Activated CD4-positive, alpha-beta T cell treated with anti-CD3 and anti-CD28 coated beads for 24 hours (primary cell): ENCODE measurements around the gene ERN1.
"Not testable (repeated sequence)": the region's sequence is repeated elsewhere in the genome, so short reads cannot be mapped to it uniquely, and the experiment has no call there.

Experiments
- DNase-seq, 2 donors: peaks; one replicate each; pipeline ENCODE4 v3.0.0-alpha.2; 2020; ENCODE audit warnings: low read depth in 2 of 2

ERN1 gene

GRCh38 chr17:64135000-64135399 is 5.1 kb upstream of the ERN1 start:
- DNase-seq = no peak

GRCh38 chr17:64134216-64134970 is 4.4 kb upstream of the ERN1 start:
- DNase-seq = no peak

GRCh38 chr17:64133546-64134215 is 3.7 kb upstream of the ERN1 start:
- no peak for DNase-seq

- DNase-seq = no peak
Observed at GRCh38 chr17:64131606-64132270, 1.8 kb upstream of the ERN1 start.

DNA sequence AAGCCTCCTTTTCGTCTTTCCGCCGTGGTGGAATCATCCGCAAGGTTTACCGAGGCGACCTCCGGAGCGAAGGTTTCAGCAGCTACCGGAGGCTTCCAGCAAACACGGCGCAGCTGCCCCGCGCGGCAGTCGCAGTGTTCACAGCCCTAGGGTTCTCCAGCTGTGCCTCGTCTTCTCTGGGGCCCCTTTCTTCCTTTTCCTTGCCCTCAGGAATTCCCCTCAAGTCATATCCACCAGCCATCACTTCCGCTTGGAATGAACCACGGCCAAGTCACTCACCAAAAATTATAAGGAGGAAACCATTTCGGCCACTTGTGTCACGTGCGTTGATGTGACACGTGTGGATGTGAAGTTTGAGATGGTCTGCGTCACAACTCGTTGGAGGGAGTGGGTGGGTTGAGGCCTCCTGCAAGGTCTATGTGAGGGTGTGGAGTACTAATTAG is 636 bp upstream of the ERN1 start:
- no peak for DNase-seq

DNA sequence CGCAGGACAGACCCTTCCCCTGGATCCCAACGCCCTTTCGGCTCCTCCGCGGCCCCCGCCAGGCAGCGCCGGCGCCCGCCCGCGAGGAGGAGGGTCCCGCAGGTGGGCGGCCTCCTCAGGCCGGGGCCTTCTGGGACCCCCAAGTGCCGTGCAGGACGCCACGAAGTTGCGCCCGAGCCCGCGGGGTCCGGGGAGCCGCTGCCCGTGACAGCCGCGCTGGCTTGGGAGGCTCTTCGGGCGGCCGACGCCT is 504 bp downstream of the ERN1 start:
- DNase-seq = no peak

DNA sequence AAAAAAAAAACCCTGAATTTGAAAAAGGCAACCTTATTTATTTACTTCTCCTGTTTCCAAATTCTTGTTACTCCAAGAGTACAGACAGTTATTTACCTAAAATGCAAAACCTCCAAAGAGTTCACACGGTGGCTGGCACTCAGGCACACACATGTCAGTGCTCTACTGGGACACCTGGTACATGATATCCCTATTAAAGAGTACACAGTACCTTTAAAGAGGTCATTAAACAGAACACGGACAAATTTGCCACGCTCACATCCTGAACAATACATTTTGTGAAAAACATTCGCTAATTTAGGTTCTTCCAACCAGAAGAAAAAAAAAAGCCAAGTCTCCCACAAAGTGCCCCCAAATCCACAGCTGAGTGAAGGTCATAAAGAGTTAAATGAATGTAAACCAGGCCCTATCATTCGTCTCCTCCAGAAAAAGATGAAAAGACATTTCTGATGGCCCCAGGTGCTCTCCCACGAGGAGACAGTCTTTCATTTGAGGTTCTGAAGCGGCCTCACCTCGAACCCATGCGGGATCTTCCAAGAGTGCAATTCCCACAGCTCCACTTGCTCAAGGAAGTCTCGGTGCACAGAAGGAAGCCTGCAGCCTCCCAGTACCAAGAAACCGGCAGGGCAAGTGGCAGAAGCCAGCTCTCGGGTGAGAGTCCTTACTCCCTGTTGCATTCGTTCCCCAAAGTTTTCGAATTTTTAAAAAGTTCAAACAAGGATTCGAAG is 993 bp downstream of the ERN1 start:
- no peak for DNase-seq

GRCh38 chr17:64126918-64127317 is 3.0 kb downstream of the ERN1 start:
- no peak for DNase-seq

- DNase-seq = no peak
Observed at GRCh38 chr17:64125937-64126336, 4.0 kb downstream of the ERN1 start.

GRCh38 chr17:64124609-64125008 is 5.3 kb downstream of the ERN1 start:
- DNase-seq = no peak

GRCh38 chr17:64123114-64123513 is 6.8 kb downstream of the ERN1 start:
- DNase-seq = no peak

DNA sequence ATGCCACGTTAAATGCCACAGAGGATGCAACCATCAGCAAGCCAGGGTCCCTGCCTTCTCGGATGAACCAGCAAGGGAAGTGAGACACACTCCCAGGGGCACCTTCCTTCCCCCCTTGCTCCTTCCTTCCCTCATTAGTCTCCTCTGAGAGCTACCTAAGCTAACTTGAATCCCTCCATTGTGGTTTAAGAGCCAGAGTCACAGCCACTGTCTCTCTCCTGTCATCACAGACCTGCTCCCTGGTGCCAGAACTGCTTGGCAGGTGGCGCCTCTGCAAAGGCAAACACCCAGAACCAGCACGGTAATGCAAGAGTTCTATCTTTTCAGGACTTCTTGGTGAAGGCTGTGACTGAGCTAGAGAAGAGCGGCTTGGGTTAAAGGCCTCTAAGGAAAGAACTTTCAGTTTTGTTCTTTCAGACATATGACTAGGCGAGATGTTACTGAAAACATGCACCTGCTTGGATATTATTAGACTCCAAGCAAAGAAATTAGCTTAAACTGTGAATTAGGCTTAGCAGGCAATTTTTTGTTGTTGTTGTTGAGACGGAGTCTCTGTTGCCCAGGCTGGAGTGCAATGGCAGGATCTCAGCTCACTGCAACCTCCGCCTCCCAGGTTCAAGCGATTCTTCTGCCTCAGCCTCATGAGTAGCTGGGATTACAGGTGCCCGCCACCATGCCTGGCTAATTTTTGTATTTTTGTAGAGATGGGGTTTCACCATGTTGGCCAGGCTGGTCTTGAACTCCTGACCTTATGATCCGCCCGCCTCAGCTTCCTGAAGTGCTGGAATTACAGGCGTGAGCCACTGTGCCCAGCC is 8.8 kb downstream of the ERN1 start:
- not testable (repeated sequence) for DNase-seq

DNA sequence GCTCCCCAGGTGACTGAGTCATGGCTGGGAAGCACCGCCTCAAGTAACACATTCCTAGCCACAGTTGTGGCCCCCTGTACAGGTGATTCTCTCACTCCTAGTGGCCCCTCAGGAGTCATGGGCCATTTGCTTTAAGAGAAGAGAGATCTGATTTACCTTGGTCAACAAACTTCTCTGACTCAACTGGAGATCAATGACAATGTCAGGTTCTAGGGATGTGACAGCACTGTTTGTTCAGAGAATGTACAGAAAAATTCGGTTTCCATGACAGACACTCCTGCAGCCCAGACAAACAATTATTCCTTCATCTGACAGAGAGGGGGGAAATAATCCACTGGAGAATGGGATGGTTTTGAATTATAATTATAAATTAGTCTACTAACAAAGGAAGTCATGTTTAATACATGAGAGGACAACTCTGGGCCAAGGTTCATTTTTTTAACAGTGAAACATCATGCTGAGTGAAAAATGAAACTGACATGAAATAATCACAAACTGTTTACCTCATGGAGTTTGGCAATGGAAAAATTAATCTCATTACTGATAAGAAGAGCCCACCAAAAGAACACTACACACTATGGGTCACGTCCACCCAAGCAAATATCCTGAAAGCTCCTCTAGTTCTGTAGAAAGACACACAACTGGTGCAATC is 9.7 kb downstream of the ERN1 start:
- DNase-seq = no peak

- no peak for DNase-seq
Observed at GRCh38 chr17:64117981-64118979, 11.7 kb downstream of the ERN1 start.

DNA sequence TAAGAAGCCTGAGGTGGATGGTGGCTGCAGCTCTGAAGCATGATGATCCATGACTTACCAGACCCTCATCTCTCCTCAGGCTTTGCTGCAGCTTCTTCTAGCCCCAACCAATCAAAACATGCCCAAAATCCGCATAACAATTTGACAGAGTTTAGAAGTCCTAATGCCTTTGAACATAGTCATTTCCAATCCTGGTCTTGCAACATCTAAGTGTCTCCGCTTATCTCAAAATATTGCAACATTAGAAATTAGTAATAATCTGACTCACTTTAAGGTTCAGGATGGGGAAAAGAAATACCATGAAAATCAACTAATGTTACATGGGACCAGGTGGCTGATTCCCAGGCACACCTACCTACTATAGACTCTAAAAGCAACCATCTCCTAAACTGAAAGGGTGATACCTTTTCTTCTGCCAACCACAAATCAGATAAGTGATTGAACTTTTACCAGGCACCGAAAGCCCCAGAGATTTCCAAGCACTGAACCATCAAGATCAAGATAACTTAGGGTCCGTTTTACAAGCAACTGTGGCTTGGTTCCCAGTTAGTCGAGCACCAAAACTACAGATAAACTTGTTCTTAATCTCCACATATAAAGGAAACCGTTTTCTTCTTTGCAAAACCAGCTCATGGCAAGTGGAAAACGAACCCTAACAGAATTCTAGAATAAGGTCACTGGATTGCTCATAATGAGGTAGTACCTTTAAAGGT is 14.0 kb downstream of the ERN1 start:
- DNase-seq = no peak

DNA sequence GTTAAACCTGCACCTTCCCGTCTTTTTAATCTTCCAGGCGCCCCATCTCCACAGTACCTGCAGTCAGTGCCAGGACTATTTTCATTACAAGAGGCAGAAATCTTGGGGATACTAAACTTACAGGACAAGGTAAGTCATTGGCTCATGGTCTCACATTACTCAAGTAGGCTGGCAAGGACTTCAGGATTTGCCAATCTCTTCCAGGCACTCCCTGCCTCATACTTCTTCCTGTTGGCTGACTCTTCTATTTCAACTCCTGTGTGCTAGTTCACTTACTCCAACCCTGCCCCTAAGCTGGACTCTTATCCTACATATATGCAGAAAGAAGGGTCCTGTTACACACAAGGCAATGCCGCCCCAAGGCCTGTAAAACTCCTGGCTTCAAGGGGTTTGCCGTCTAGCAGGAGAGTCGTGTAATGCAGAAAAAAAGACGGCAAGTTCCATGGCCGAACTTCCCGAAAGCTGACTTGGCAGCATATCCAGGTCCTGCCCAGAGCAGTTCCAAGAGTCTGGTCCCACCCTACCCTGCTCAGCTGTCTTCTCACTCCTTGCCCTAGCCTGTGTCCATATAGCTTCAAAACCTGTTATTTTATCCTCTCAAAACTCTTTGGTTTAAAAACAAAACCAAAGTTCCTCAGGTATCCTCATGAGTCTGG is 14.8 kb downstream of the ERN1 start:
- DNase-seq = no peak

DNA sequence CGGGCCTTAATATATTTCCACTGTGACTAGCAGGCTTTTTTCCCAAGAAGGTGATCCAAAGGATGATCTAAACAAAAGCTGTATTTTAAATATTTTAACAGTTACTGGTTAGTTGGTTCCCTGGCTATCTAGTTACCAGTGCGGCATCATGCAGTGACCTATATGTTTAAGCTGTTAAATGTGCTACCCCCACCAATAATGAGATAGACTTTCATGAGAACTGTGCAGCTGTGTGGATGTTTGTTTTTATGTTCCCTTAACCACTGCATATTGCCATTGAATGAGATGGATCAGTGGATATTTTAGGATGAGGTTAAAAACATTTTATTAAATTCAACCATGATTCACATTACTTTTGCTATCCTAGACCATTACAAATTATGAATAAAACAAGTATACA is 16.9 kb downstream of the ERN1 start:
- no peak for DNase-seq

DNA sequence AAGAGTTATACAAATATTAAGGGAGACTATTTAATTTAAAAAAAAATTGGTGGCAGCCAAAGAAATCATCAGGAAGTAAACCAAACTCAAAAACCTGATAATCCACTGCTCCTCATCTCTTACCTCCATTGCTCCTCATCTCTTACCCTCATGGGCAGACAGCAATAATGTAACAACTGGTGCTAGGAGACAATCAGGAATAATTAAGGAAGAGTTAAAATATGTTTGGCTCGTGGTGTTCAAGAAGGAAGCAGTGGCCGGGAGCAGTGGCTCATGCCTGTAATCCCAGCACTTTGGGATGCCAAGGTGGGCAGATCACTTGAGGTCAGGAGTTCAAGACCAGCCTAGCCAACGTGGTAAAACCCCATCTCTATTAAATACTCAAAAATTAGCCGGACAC is 18.1 kb downstream of the ERN1 start:
- no peak for DNase-seq
